Measurements from ENCODE around the gene TMEM181.

DNA sequence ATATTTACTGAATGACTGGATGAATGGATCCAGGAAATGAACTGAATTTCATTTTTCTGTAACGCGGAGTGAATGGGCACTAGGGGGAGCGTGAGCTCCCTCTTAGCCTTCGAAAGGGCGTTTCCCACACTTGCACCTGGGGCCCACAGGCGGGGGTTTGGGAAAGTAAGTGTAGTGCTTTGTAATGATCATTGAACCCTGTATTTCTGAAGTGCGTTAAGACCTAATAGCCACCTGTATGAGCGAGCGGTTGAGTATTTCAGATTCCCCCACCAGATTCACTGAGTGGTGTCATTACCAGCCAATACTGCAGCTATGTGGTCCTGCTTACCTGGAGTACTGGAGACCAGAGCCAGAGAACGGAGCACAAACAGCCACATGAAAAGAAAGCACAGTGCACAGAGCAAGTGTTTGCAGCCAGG is 100.5 kb downstream of the TMEM181 start:
- TF ChIP-seq CTCF (IDR thresholded peaks at IDR 0.05) (peak; percentile 21 to 74 (median 59)), POLR2A (IDR thresholded peaks at IDR 0.05) (no peak)

All from esophagus squamous epithelium (tissue), 4 donors.